HuH-7 (cell line): Measurements from ENCODE around the gene BMPR1A.

ENCODE experiments used
- DNase-seq: peaks from one replicate; pipeline ENCODE4 v3.0.0; 2011; ENCODE audit warnings: low spot score

BMPR1A gene

DNA sequence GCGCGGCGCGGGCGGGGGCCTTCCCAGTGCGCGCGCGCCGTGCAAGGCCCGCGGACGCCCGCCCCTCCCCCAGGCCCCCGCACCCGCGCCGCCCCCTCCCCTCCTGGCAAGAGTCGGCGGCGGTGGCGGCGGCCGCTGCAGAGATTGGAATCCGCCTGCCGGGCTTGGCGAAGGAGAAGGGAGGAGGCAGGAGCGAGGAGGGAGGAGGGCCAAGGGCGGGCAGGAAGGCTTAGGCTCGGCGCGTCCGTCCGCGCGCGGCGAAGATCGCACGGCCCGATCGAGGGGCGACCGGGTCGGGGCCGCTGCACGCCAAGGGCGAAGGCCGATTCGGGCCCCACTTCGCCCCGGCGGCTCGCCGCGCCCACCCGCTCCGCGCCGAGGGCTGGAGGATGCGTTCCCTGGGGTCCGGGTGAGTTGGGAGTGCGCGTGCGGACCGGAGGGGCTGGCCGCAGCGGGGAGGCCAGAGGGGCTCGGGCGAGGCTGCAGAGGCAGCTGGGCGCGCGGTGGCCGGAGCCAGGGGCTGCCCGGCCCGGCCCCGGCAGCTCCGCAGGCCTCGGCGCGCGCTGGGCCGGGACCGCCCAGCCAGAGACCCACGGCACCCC, at the start of gene BMPR1A:
Gene BMPR1A (plus strand): TSS at position 109 of the 602 bp plus-strand sequence. CDS start 119,400 bp downstream, outside the sequence.
- peak; percentile 19 for DNase-seq

DNA sequence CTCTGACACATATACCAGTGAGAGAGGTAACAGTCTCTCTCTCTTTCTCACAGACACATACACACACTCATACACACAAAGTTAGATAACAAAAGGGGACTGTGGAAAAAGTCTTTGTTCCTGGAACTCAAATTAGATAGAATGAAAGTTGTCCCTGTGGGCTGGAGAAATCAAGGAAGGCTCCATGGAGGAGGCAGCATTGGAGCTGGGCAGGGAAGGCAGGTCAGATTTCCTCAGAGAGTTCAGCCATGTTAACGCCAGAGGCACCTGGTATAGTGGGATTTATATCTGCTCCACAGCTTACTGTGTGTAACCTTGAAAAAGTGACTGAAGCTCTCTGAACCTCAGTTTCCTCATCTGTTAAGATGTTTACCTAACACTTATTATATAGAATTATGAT, 49.4 kb upstream of the BMPR1A start:
- DNase-seq = no peak

DNA sequence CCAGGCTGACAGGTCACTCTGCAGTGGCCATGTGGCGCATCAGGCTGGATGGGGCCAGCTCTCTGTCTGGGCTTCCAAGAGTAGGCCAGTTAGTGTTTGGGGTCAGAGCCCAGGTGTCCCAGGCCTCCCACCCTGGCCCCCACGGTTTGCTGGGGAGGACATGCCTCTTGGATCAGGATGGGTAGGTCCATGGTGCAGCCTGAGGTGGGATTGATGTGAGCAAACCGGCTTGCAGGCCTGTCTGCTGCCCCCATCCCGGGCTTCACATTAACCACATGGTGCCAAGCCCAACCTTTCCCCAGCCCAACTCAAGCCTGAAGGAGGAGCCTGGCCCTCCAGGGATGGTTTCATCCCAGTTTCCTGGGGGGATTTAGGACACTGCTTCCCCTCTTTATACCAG, 48.9 kb upstream of the BMPR1A start:
- DNase-seq = no peak

DNA sequence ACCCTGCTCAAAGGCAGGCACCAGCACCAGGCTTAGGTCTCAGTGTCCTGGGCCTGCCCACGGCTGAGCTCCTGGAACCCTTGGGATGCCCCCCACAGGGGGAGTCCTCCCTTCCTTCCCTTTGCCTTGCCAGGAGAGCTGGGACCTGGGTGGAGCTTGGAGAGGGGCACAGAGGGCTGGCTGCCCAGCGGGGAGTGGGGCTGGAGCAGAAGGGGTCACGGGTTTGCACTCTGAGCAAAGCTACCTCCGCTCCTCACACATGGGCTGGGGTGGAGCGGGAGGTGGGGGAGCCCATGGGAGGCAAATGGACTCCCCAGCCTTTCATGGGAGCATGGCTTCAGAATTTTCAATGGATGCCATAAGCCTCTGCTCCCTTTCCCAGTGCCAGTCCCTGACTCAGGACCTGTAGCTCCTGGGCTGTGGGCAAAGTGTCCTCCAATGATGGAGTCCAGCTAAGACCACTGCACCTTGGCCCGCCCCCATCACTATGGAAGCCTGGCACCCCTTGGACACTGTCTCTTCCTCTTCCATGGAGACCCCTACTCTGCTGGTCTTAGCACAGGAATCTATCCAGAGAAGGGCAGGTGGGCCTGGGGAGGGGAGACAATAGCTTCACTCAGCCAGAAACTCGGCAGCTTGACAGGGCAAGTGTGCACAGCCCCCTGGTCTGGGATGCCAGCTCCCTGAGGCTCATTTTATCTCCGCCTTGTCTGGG, 48.2 kb upstream of the BMPR1A start:
- DNase-seq = no peak

DNA sequence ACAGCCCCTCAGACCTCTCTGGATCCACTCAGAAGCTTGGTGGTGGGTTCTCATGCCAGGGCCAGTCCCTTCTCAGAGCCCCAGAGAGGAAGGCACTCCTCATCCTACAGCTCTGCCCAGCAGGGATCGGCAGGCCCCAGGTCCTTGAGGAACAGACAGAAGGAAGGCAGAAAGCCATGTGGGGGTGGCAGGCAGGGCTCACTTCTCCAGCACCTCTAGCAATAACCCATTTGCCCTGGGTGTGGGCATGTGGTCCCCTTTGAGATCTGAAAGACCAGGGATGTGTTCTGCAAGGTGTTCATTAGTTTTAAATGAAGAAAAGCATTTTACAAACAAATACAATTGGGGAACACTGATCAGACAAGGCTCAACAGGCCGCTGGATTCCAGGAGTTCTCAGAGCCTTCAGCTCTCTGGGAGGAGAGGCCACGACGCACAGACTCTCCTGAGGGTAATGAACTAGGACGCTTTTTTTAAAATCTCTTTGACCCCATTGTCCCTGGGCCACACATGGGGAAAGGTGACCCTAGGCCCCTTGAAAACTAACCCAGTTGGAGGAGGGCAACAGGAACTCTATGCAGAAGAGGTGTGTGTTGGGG, 47.5 kb upstream of the BMPR1A start:
- no peak for DNase-seq

DNA sequence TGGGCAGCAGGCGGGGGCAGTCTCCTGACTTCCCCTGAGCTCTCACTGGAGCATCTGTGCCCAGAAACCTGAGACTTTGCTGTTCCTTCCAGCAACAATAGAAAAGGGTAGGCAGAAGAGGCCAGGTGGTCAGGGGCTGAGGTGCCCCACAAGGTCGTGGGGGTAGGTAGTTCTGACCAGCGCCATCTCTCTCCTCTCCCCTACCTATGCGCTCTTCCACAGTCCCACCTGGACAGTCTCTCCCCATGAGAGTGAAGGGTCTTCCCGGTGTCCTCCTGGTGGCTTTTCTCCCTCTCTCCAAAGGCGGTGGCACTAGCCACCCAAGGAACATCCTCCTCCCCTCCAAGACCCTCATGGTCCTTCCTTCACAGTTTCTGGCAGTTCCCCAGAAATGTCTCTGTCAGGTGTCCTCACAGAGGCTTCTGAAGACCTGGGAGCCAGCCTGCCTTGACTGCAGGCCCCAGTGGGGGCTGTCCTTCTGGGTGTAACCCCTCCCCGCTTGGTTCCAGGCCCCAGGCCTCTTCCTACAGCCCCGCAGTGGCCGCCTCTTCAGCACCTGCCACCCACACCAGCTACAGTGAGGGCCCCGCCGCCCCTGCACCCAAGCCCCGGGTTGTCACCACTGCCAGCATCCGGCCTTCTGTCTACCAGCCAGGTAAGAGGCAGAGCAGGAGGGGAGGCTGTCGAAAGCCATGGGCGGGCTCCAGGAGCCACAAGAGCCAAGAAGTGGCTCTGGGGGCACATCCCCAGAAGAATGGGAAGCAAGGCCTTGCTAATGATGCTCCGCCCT, 46.8 kb upstream of the BMPR1A start:
- no peak for DNase-seq

DNA sequence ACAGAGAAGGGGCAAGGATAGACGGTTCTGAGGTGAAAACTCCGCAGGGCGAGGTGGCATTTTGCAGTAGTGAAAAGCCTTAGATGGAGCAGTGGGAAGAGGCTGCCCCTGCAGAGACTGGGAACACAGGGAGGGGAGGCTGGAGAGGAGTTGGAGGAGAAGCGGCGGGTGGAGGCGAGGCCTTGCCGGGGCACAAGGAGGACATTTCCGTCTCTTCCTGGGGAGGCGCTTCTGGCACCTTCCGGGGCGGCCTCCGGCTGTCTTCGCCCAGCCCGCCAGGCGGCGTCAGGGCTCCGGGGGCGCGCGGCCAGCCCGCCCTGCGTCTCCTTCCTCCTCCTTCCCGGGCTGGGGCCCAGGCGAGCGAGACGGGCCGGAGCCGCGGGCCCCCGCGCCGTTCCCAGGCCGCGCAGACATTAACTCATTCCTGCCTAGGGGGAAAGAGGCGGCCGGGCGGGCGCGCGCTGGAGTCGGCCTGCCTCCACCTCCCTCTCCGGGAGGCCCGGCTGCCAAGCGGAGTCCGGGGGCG, 45.4 kb upstream of the BMPR1A start:
- DNase-seq = peak; percentile 92

DNA sequence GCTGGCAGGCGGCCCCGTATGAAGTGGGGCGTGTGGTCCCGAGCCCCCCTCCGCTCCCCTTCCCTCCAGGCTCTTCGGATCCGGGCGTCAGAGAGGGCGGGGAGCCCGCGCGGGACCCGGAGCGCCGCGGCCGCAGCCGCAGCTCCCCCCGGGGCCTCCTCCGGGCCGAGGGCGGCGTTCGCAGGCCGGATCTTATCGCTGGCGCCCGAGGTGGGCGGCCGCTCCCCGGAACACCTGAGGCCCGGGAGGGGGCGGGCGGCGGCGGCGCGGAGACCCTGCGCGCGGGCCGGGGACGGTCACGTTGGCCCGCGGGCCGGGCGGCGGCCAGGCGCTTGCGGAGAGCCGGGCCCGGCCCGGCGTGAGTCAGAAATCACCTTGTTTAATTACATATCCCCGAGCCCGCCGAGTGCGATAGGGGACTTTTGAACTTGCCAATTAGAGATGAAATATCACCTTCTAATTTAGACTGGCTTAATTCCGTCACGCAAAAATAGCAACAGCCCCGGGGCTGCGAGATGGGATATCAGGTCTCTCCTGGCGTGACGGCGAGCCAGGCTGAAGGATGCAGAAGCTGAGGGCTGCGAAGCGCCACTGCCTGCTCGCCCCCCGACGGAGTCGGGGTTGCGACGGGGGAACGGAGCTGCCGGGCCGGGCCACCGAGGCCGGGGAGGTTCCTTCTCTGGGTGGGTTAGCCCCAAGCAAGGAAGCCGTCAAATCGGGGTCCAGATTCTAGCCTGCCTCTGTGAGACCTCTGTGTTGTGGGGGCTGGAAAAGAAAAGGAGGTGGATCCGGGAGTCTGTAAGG, 44.7 kb upstream of the BMPR1A start:
- DNase-seq = peak; percentile 75

DNA sequence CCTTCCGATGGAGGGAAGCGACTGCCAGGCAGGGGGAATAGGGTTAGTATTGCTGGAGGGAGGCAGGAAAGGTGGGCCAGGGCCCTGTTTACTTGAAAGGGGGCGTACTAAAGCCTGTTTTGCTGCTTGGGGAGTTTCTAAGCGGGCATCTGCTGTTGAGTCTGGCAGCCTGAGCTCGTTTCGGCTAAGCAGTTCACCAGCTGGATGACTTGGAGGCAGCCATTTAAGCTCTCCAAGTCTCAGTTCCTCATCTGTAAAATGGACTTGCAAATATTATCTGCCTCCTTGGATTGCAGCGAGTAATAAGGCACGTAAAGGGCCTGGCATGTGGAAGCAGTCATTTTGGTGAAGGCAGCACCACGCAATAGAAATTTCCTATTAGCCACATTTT, 44.1 kb upstream of the BMPR1A start:
- no peak for DNase-seq

DNA sequence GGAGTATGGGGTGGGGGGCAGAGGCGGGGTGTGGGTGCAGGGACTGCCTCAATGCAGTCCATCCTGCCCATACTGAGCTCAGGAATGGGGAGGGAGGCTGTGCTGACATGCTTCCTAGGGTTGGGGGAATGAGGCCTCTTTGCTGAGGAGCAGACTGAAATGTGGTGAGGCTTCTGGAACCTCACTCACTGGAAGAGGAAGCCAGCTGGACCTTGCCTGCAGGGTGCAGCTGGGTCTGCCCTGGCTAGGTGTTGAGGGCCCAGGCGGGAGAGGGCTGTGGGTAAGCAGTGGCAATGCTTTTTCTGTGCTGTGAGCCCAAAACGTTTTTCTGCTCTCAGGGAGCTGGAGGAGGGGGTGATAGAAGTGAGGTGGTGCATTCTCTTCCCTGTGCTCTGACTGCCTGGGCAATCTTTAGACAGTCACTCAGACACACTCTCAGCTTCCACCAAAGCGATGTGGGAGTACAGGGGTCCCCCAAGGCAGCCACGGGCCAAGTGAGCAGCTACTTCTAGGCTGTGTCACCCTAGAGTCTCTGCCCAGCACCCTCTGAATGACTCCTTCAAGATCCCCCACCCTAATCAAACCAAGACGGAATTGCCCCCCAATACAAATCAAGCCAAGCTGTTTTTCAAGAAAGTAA, 41.1 kb upstream of the BMPR1A start:
- DNase-seq = no peak

DNA sequence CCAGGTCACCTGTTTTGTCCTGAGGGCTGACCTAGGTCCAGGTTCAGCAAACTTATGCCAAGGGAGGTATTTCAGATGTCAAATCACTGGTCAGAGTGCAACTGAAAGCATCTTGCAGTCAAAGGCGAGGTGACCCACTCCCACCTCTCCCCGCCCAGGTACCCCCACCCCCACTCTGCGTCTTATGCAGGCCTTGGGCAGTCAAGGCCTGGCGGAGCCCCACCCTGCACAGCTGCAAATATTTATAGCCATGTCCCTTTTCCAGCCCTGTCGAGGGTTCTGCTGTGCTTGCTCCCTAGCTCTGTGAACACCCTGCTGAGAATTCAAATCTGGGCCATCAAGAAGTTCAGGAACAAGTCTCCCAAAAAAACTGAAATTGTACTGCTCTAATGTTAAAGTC, 40.6 kb upstream of the BMPR1A start:
- DNase-seq = no peak

DNA sequence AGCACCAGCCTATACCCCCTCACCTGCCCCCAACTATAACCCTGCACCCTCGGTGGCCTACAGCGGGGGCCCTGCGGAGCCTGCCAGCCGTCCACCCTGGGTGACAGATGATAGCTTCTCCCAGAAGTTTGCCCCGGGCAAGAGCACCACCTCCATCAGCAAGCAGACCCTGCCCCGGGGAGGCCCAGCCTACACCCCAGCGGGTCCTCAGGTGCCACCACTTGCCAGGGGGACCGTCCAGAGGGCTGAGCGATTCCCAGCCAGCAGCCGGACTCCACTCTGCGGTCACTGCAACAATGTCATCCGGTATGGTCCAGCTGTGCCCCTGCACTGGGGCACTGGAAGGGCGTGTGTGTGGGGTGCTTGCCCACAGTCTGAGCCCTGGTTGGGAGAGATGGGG, 40.0 kb upstream of the BMPR1A start:
- DNase-seq = no peak

DNA sequence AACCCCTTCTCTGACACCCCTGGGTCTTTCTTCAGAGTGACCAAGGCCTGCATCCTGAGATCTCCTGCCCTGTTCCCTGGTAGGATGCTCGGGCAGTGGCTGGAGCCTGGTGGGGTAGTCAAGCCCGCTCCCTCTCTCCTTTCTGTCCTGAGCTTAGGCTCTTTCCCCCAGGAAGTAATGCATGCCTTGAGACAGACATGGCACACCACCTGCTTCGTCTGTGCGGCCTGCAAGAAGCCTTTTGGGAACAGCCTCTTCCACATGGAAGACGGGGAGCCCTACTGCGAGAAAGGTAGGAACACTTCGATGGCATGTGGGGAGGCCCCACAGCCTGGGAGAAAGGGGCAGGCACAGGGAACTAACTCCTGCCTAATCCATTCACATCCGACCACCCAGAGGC, 37.9 kb upstream of the BMPR1A start:
- no peak for DNase-seq

DNA sequence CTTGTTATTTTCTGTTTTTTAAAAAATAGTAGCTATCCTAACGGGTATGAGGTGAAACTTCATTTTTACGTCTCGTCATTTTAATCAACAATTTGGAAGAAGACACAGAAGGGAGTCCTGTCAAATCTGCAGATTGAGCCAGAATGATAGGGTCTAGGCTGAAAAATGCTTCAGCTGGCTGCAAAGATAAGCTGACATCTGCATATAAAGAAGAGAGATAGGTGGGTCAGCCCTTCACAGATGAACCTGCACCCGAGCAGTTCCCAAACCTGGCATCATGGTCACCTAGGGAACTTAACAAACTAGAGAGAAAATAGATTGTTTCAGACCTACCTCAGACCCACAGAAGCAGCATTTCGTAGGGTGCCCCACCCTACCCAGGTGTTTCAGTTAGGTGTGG, 35.2 kb upstream of the BMPR1A start:
- DNase-seq = no peak

DNA sequence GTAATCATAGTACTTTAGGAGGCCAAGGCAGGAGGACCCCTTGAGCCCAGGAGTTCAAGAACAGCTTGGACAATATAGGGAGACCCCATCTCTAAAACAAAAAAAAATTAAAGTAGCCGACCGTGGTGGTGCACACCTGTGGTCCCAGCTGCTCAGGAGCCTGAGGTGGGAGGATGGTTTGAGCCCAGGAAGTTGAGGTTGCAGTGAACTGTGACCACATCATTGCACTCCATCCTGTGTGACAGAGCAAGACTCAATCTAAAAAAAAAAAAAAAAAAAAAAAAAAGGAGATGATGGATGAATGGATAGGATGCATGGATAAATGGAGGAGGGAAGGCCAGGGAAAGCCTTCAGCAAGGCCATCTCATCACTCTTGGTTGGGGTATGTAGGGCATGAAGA, 33.4 kb upstream of the BMPR1A start:
- no peak for DNase-seq

DNA sequence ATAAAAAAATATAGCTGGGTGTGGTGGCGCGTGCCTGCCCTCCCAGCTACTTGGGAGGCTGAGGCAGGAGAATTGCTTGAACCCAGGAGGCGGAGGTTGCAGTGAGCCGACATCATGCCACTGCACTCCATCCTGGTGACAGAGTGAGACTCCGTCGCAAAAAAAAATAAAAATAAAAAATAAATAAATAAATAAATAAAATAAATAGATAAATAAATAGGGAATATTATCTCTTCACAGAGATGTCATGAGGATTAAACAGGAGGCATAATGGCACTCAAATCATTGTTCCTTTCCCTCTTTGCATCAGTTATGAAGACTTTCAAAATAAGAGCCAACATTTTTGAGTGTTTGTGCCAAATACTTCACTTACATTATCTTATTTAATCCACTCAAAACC, 32.0 kb upstream of the BMPR1A start:
- DNase-seq = no peak

DNA sequence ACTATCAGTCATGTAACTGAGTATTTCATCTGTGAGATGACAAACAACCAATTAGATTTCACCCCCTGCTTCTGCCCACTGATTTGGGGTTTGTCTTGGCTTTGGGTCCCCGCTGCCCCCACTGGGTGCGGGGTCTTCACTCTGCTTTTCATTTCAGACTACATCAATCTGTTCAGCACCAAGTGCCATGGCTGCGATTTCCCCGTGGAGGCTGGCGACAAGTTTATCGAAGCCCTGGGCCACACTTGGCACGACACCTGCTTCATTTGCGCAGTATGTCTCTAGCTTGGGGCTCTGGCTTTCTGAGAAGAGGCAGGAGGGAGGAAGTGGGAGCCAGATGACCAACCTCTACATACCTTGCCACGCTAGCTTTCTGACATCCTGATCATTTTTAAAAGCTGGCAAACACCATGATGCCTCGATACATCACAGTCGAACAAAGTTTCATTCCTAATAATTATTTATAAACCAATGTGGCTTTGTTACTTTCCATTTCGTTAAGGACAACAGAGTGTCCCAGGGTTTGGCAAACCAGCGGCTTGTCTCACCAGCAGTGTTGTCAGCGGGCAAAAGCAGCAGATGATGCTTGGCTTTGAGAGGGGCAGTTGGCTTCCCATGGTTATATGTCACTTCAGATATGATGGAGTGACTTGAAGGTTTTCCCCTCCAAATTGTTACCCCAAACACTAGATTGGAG, 30.3 kb upstream of the BMPR1A start:
- DNase-seq = no peak

DNA sequence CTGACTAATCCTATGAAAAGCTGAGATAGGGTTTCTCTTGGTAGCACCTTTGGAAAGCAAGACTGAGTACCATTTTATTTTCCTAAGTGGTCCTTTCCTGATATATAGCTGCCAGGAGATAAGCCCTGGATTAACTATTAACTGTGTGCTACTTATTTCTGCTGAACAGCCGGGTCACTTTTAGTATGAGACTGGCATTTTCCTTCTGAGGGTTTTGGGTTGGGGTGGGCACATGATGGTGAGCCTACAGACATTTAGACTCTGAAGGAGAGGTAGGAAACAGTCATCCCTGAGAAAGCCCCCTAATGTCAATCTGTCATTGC, 29.8 kb upstream of the BMPR1A start:
- no peak for DNase-seq

DNA sequence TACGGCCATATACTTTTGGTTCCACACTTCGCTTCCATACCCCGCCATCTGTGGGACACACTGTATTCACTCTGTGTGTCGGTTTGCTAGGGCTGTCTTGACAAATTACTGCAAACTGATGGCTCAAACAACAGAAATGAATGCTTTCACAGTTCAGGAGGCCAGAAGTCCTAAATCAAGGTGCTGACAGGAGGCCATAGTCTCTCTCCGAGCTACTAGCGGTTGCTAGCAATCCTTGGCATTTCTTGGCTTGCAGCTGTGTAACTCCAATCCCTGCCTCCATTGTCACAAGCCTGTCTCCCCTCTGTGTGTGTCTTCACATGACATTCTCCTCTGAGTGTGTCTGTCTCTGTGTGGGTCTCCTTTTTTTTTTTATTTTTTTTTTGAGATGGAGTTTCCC, 28.9 kb upstream of the BMPR1A start:
- no peak for DNase-seq

DNA sequence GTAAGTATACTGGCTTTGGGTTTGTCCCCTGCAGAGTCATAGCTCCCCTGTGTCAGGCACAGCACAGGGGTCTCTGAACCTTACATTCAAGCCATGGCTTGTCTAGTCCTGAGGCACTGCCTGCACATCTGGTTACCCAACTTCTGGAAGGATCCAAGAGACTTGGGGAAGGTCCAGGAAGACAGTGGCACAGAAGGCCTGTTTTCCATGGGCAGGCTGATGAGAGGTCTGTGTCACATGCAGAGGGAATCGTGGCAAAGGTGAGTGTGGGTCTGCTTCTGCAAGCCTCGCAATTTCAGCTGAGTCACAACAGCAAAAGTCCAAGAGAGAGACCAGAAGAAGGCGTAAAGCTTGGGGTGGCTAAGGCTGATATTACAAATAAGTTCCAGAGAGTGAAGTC, 28.4 kb upstream of the BMPR1A start:
- no peak for DNase-seq

DNA sequence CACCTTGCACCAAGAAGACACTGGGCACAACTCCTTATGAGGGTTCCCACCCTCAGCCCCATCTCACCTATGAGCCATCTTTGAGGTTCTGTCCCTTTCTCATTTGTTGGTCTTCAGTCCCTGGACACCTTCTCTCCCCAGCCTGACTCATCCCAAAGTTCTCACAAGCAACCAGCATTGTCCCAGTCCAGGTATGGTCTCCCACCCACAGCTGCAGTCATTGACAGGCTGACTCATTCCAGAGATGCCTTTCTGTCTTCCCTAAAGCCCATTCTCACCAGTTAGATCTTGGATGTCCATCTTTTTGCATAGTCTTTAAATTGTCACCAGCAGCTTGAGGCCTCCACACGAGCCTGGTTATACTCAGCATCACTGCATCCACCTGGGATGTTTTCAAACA, 26.7 kb upstream of the BMPR1A start:
- DNase-seq = no peak
